K562 (cell line): ENCODE measurements around the gene FCRLA. TPM values are rescaled to one million over a fixed set of nuclear protein-coding genes. Genes with fewer than 3 reads are reported as not detected.

Source experiments
- ATF2 ChIP-seq: sonication (generic); formaldehyde crosslinking; IDR thresholded peaks from 2 replicates; pipeline ENCODE4 v1.8.1; 2022; ENCODE audit warnings: missing genetic modification reagents
- CBFA2T3 ChIP-seq: fragments of 450-650 bp; IDR thresholded peaks from 2 replicates; pipeline ENCODE4 v1.6.1; 2017
- CREB3L1 ChIP-seq: fragments of 450-650 bp; IDR thresholded peaks from 2 replicates; pipeline ENCODE4 v1.6.1; 2014; ENCODE audit warnings: low read depth, mild to moderate bottlenecking, moderate library complexity, borderline replicate concordance
- EP400 ChIP-seq: fragments of 450-650 bp; IDR thresholded peaks from 2 replicates; pipeline ENCODE4 v1.6.1; 2017; ENCODE audit warnings: antibody characterized with exemption, mild to moderate bottlenecking, moderate library complexity
- KAT2B ChIP-seq: IDR thresholded peaks from one replicate; pipeline ENCODE4 v1.6.1; 2012; ENCODE audit warnings: low read depth, mild to moderate bottlenecking, control low read depth, inconsistent platforms, low read length, moderate library complexity
- L3MBTL2 ChIP-seq: fragments of 450-650 bp; IDR thresholded peaks from 2 replicates; pipeline ENCODE4 v1.6.1; 2016; ENCODE audit warnings: mild to moderate bottlenecking, moderate library complexity
- MTA3 ChIP-seq: fragments of 450-650 bp; formaldehyde crosslinking; IDR thresholded peaks from 2 replicates; pipeline ENCODE4 v1.6.1; 2017; ENCODE audit warnings: mild to moderate bottlenecking, borderline replicate concordance
- NFXL1 ChIP-seq: fragments of 450-650 bp; formaldehyde crosslinking; IDR thresholded peaks from 2 replicates; pipeline ENCODE4 v1.4.0; 2021; ENCODE audit warnings: mild to moderate bottlenecking
- NR1H2 ChIP-seq: sonication (generic); formaldehyde crosslinking; IDR thresholded peaks from 2 replicates; pipeline ENCODE4 v1.4.0; 2020; ENCODE audit warnings: mild to moderate bottlenecking, missing genetic modification reagents
- POLR3A ChIP-seq: IDR thresholded peaks from 2 replicates; pipeline ENCODE4 v1.6.1; 2011; ENCODE audit warnings: borderline replicate concordance, mild to moderate bottlenecking, moderate library complexity; ENCODE audit not compliant: insufficient read length, insufficient read depth; ENCODE audit errors: extremely low read depth
- SMAD4 ChIP-seq: fragments of 250-450 bp; sonication (Bioruptor Pico); conservative IDR thresholded peaks from 2 replicates; pipeline ENCODE4 v1.8.0; 2021; ENCODE audit warnings: inconsistent platforms, mild to moderate bottlenecking, moderate library complexity
- SRSF3 ChIP-seq: fragments of 200-400 bp; formaldehyde crosslinking; IDR thresholded peaks from 2 replicates; pipeline ENCODE4 v1.6.1; 2016; ENCODE audit warnings: mild to moderate bottlenecking, low read length, moderate library complexity; ENCODE audit not compliant: insufficient read depth
- TFAP4 ChIP-seq: sonication (generic); formaldehyde crosslinking; IDR thresholded peaks from 2 replicates; pipeline ENCODE4 v1.8.0; 2022; ENCODE audit warnings: missing genetic modification reagents, mild to moderate bottlenecking, moderate library complexity, borderline replicate concordance
- ZBTB9 ChIP-seq: fragments of 450-650 bp; formaldehyde crosslinking; IDR thresholded peaks from 2 replicates; pipeline ENCODE4 v1.4.0; 2020; ENCODE audit warnings: mild to moderate bottlenecking, moderate library complexity
- ZNF175 ChIP-seq: fragments of 200-800 bp; sonication (Bioruptor generic); IDR thresholded peaks from 2 replicates; pipeline ENCODE4 v1.6.1; 2016; ENCODE audit warnings: low read depth, mild to moderate bottlenecking, missing genetic modification characterization, missing compliant biosample characterization
- ZNF395 ChIP-seq: fragments of 200-800 bp; sonication (Bioruptor generic); IDR thresholded peaks from 2 replicates; pipeline ENCODE4 v1.6.1; 2017; ENCODE audit warnings: missing genetic modification characterization, missing compliant biosample characterization
- ZNF75A ChIP-seq: fragments of 450-650 bp; formaldehyde crosslinking; IDR thresholded peaks from 2 replicates; pipeline ENCODE4 v1.4.0; 2020; ENCODE audit warnings: mild to moderate bottlenecking
- polyA plus RNA-seq, 8 experiments: library from polyadenylated mRNA; depleted of rRNA in 4 of 8; stranded (reverse) in 5 of 8; unstranded in 3 of 8; fragments of >200 nt; fragmentation: Nextera tagmentation in 2 of 8; fragmentation: Illumina TruSeq in 1 of 8; extraction: Ambion mirVana in 2 of 8; extraction: Trizol in 1 of 8; gene quantifications; 2 replicates each; pipeline versions ENCODE4 v1.2.1 to v1.2.3, GENCODE V29; 2011 to 2014; ENCODE audit warnings: inconsistent platforms in 1 of 8, missing spikeins in 1 of 8
- total RNA-seq, 7 experiments: library from RNA; depleted of rRNA in 6 of 7; stranded (reverse); fragments of >200 nt in 6 of 7; fragmentation: Illumina TruSeq in 2 of 7; extraction: Trizol in 2 of 7; gene quantifications; 2 replicates each; pipeline versions ENCODE4 v1.2.1 to v1.2.3, GENCODE V29; 2011 to 2021; ENCODE audit warnings: low replicate concordance in 1 of 7
- TF ChIP-seq, protein P1 (sequence below): sonication (generic); formaldehyde crosslinking; IDR thresholded peaks from 2 replicates; pipeline ENCODE4 v1.8.1; 2023; ENCODE audit warnings: mild to moderate bottlenecking, missing genetic modification reagents

FCRLA gene
- total and polyA plus RNA-seq, 9 of the 15 experiments (the other 6 are each of a cell fraction or from before 2014, with no cell fraction given) = 0.09 to 0.84 (median 0.44) TPM

DNA sequence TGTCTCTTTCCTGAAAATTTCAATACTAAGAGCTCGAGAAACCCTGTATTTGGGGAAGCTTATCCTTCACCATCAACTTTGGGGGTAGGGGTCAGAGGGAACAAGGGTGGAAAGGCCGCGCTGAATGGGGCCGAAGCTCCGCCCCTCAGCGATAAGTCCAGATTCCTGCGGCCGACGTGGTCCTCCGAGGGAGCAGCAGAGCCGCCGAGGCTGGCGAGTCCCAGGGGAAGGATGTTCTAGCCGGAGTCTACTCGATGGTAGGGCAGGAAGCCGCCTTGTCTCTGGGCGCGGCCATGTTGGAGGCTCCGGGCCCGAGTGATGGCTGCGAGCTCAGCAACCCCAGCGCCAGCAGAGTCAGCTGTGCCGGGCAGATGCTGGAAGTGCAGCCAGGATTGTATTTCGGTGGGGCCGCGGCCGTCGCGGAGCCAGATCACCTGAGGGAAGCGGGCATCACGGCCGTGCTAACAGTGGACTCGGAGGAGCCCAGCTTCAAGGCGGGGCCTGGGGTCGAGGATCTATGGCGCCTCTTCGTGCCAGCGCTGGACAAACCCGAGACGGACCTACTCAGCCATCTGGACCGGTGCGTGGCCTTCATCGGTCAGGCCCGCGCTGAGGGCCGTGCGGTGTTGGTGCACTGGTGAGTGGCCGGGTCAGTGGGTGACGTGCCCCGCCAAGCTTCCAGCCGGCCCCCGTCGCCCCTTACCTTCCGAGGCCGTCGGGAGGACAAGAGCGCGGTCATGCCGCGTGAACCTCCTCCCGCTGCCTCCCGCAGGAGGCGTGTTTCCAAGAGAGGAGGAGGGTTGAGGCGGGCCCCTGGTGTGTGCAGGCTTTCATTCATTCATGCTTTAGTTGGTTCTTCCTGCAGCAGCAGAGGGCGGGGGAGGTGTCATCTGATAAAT, 42.7 kb downstream of the FCRLA start, which contains the start of gene DUSP12 (continued):
- TF ChIP-seq TFAP4 (CRISPR knock-in tag) = peak; percentile 98
- TF ChIP-seq SMAD4 = peak; percentile 81
- TF ChIP-seq ZNF75A (CRISPR knock-in tag) = no peak
- TF ChIP-seq EP400 = peak; percentile 94
- no peak; the same call in 1 of the 2 replicates for TF ChIP-seq NR1H2 (CRISPR knock-in tag)
- peak; percentile 92 for TF ChIP-seq L3MBTL2
- TF ChIP-seq ZBTB9 = 0 out of 2 replicates have a peak, but pooled peaks have one; percentile 58
- no peak for TF ChIP-seq ATF2 (CRISPR knock-in tag)
- TF ChIP-seq, protein P1, sequence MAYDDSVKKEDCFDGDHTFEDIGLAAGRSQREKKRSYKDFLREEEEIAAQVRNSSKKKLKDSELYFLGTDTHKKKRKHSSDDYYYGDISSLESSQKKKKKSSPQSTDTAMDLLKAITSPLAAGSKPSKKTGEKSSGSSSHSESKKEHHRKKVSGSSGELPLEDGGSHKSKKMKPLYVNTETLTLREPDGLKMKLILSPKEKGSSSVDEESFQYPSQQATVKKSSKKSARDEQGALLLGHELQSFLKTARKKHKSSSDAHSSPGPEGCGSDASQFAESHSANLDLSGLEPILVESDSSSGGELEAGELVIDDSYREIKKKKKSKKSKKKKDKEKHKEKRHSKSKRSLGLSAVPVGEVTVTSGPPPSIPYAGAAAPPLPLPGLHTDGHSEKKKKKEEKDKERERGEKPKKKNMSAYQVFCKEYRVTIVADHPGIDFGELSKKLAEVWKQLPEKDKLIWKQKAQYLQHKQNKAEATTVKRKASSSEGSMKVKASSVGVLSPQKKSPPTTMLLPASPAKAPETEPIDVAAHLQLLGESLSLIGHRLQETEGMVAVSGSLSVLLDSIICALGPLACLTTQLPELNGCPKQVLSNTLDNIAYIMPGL (CRISPR knock-in tag) = no peak; the same call in 1 of the 2 replicates
- no peak for TF ChIP-seq POLR3A
- no peak for TF ChIP-seq ZNF175 (CRISPR knock-in tag)
- no peak for TF ChIP-seq KAT2B
- TF ChIP-seq CREB3L1 = peak; percentile 66
- 0 out of 2 replicates have a peak, but pooled peaks have one; percentile 22 for TF ChIP-seq NFXL1 (CRISPR knock-in tag)
- TF ChIP-seq MTA3 = no peak
- no peak for TF ChIP-seq SRSF3
- peak; percentile 41; the same call in 1 of the 2 replicates for TF ChIP-seq ZNF395 (CRISPR knock-in tag)
- no peak; the same call in 1 of the 2 replicates for TF ChIP-seq CBFA2T3
